Uterus (tissue), 2 donors: Measurements from ENCODE around the gene PACRG.

Source experiments
- CTCF ChIP-seq, 4 experiments: fragments of 200-600 bp in 2 of 4; fragments of 450-650 bp in 2 of 4; sonication (generic) in 2 of 4; IDR thresholded peaks; one replicate each; pipeline ENCODE4 v1.5.1; 2016 to 2019; ENCODE audit warnings: antibody characterized with exemption in 4 of 4, mild to moderate bottlenecking in 2 of 4, moderate library complexity in 1 of 4
- POLR2A ChIP-seq, 2 donors: fragments of 450-650 bp; IDR thresholded peaks; one replicate each; pipeline ENCODE4 v1.6.1; 2016; ENCODE audit warnings: antibody characterized with exemption in 2 of 2, mild to moderate bottlenecking in 1 of 2, moderate library complexity in 1 of 2

- TF ChIP-seq CTCF (IDR thresholded peaks at IDR 0.05) (no peak), POLR2A (IDR thresholded peaks at IDR 0.05) (no peak)
Measured at GRCh38 chr6:162751211-162751859, 23.6 kb downstream of the PACRG start.
